T-helper 1 cell (primary cell): ENCODE results near the gene GART.

Source experiments
- DNase-seq, 5 donors: peaks; one replicate each; pipeline ENCODE4 v3.0.0-alpha.2; 2012 to 2020

GART gene

DNA sequence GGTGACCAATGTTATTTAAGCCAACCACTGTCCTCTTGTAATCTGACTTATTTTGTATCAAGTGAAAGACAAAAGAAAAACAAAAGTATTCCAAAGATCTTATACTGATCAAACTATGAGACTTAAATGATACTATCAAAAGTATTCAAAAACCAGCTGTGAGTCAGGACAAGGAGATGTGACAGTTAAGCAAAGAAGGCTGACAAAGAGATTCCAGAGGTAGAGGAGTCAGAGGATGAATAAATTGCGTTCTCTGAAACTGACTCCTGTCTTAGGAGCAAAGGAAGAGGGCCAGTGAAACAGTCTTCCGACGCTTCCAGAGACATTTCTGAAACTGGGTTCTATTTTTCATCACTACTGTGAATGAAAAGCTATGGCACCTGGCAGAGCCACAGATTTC is 83.1 kb downstream of the GART start:
- no peak for DNase-seq

DNA sequence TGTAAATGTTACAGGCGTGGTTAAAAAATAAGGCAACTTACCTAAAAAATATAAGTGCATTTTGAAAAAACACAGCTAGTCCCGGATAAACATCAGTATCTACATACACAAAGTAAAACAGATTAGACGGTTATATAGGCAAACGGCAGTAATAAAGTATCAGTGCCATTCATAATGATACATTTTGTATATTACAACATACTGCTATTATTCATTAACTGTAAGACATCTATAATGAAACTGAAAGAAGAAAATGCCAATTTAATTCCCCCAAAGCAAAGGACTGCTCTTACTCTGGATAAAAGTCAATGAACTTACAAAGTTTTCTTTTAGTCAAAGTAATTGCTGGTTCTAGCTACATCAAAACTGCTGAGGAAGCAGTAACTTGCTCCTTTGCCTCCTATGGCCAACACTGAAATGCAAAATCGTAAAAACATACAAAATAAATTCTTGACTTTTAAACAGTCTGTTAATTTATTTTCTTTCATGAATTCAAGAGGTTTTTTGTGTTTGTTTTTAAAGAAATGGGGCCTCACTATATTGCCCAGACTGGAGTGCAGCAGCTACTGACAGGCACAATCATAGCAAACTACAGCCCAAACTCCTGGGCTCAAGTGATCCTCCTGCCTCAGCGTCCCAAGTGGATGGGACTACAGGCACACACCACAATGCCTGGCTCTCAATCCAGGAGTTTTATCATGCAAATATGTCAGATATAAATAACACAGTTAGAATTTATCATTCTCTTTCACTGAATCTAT is 86.1 kb downstream of the GART start:
- no peak for DNase-seq
